IMR-90 (cell line): Measurements from ENCODE around the gene VSIR. TPM values are rescaled to one million over a fixed set of nuclear protein-coding genes. Genes with fewer than 3 reads are reported as not detected.

Source experiments
- ATAC-seq: fragments of 200-7000 bp; cut with Tn5 transposase; 2 replicates; pipeline ENCODE4 v1.9.1; 2020; ENCODE audit warnings: low read depth, mild to moderate bottlenecking, moderate library complexity
- BruUV-seq: library from RNA; stranded (reverse); fragments of 400-500 nt; replicated peaks from 2 replicates; lab custom pipeline; 2021; lab: Mats Ljungman, UMichigan
- CTCF ChIA-PET: fragments of 300-600 bp; formaldehyde crosslinking; extraction: SDS; loops from one replicate; lab custom pipeline; 2021; ENCODE audit warnings: antibody characterized with exemption; lab: Yijun Ruan, JAX
- POLR2A ChIA-PET: fragments of 300-600 bp; sonication (Branson Sonifier 250); formaldehyde crosslinking; loops from one replicate; lab custom pipeline; 2022; ENCODE audit warnings: antibody characterized with exemption; ENCODE audit not compliant: unreplicated experiment; lab: Charles Lee
- DNase-seq: peaks from one replicate; pipeline ENCODE4 v3.0.0; 2013
- H2AFZ ChIP-seq: replicated peaks from 2 replicates; pipeline ENCODE3; 2013; ENCODE audit warnings: low read length, mild to moderate bottlenecking; ENCODE audit not compliant: poor library complexity
- H2AK5ac ChIP-seq: 2 replicates; pipeline ENCODE4 v1.6.1; 2013; ENCODE audit warnings: low read depth, low read length, inconsistent platforms
- H2AK9ac ChIP-seq: replicated peaks from 2 replicates; pipeline ENCODE3; 2013; ENCODE audit warnings: mild to moderate bottlenecking, low read depth, low read length, moderate library complexity; ENCODE audit not compliant: poor library complexity
- H2BK120ac ChIP-seq: 2 replicates; pipeline ENCODE4 v1.6.1; 2013; ENCODE audit warnings: low read depth, low read length, inconsistent platforms
- H2BK15ac ChIP-seq: 3 replicates; pipeline ENCODE4 v1.6.1; 2013; ENCODE audit warnings: low read depth, low read length, inconsistent platforms
- H2BK20ac ChIP-seq: 2 replicates; pipeline ENCODE4 v1.6.1; 2013; ENCODE audit warnings: low read depth, mild to moderate bottlenecking, inconsistent platforms, low read length, moderate library complexity
- H2BK5ac ChIP-seq: 2 replicates; pipeline ENCODE4 v1.6.1; 2013; ENCODE audit warnings: mild to moderate bottlenecking, low read depth, low read length, inconsistent platforms; ENCODE audit not compliant: poor library complexity, severe bottlenecking
- H3K14ac ChIP-seq: replicated peaks from 2 replicates; pipeline ENCODE4 v1.6.1; 2013; ENCODE audit warnings: low read depth, low read length, inconsistent platforms
- H3K18ac ChIP-seq: 2 replicates; pipeline ENCODE4 v1.6.1; 2013; ENCODE audit warnings: low read depth, low read length, control low read depth
- H3K23ac ChIP-seq: 2 replicates; pipeline ENCODE4 v1.6.1; 2013; ENCODE audit warnings: low read depth, low read length, inconsistent platforms
- H3K27ac ChIP-seq: 2 replicates; pipeline ENCODE4 v1.5.1; 2013; ENCODE audit warnings: mild to moderate bottlenecking, control low read depth, low read length; ENCODE audit not compliant: insufficient read depth
- H3K27me3 ChIP-seq: 2 replicates; pipeline ENCODE4 v1.6.1; 2013; ENCODE audit warnings: low read length; ENCODE audit not compliant: control insufficient read depth, insufficient read depth
- H3K36me3 ChIP-seq: 2 replicates; pipeline ENCODE4 v1.6.1; 2013; ENCODE audit warnings: low read length, mixed read lengths; ENCODE audit not compliant: control insufficient read depth, insufficient read depth
- H3K4ac ChIP-seq: 2 replicates; pipeline ENCODE4 v1.6.1; 2013; ENCODE audit warnings: low read depth, low read length, inconsistent platforms
- H3K4me1 ChIP-seq: 2 replicates; pipeline ENCODE4 v1.6.1; 2013; ENCODE audit warnings: low read length, mixed read lengths; ENCODE audit not compliant: control insufficient read depth, insufficient read depth
- H3K4me2 ChIP-seq: 2 replicates; pipeline ENCODE4 v1.6.1; 2013; ENCODE audit warnings: low read depth, mild to moderate bottlenecking, control low read depth, low read length, moderate library complexity
- H3K4me3 ChIP-seq: 2 replicates; pipeline ENCODE4 v1.5.1; 2013; ENCODE audit warnings: low read depth, mild to moderate bottlenecking, control low read depth, low read length, moderate library complexity; ENCODE audit not compliant: insufficient read depth
- H3K56ac ChIP-seq: 2 replicates; pipeline ENCODE4 v1.6.1; 2013; ENCODE audit warnings: low read length, inconsistent platforms; ENCODE audit not compliant: insufficient read depth; ENCODE audit errors: extremely low read depth
- H3K79me1 ChIP-seq, 2 experiments: 2 replicates each; pipeline ENCODE4 v1.6.1; 2013; ENCODE audit warnings: low read length in 2 of 2, inconsistent platforms in 1 of 2, low read depth in 1 of 2
- H3K9ac ChIP-seq: 2 replicates; pipeline ENCODE4 v1.6.1; 2013; ENCODE audit warnings: low read depth, low read length, control low read depth
- H3K9me1 ChIP-seq: 2 replicates; pipeline ENCODE4 v1.6.1; 2013; ENCODE audit warnings: low read length, inconsistent platforms; ENCODE audit not compliant: insufficient read depth
- H3K9me3 ChIP-seq: 2 replicates; pipeline ENCODE4 v1.6.1; 2013; ENCODE audit warnings: low read length; ENCODE audit not compliant: control insufficient read depth, insufficient read depth
- H4K20me1 ChIP-seq: 2 replicates; pipeline ENCODE4 v1.6.1; 2013; ENCODE audit warnings: low read length, inconsistent platforms; ENCODE audit not compliant: insufficient read depth
- H4K5ac ChIP-seq: 2 replicates; pipeline ENCODE4 v1.6.1; 2013; ENCODE audit warnings: mild to moderate bottlenecking, low read depth, low read length, control low read depth
- H4K8ac ChIP-seq, 2 experiments: 2 replicates each; pipeline ENCODE4 v1.6.1; 2013; ENCODE audit warnings: low read depth in 2 of 2, low read length in 2 of 2, control low read depth in 1 of 2, inconsistent platforms in 1 of 2
- H4K91ac ChIP-seq: 2 replicates; pipeline ENCODE4 v1.6.1; 2013; ENCODE audit warnings: low read depth, low read length, inconsistent platforms; ENCODE audit not compliant: insufficient read depth
- BHLHE40 ChIP-seq: fragments of 150-350 bp; IDR thresholded peaks from 2 replicates; pipeline ENCODE4 v1.6.1; 2016; ENCODE audit warnings: mild to moderate bottlenecking, low read depth, low read length
- CEBPB ChIP-seq: IDR thresholded peaks from 2 replicates; pipeline ENCODE4 v1.6.1; 2012; ENCODE audit warnings: low read depth, low read length, improper control_type of control experiment
- CTCF ChIP-seq: conservative IDR thresholded peaks from 2 replicates; pipeline ENCODE4 v1.5.1; 2012; ENCODE audit warnings: mild to moderate bottlenecking, low read depth, low read length, improper control_type of control experiment
- ELK1 ChIP-seq: fragments of 150-350 bp; IDR thresholded peaks from 2 replicates; pipeline ENCODE4 v1.6.1; 2016; ENCODE audit warnings: low read depth, mild to moderate bottlenecking, low read length, moderate library complexity, borderline replicate concordance
- FOS ChIP-seq: fragments of 150-350 bp; IDR thresholded peaks from 2 replicates; pipeline ENCODE4 v1.6.1; 2016; ENCODE audit warnings: low read depth, low read length
- MAFK ChIP-seq: IDR thresholded peaks from 2 replicates; pipeline ENCODE4 v1.6.1; 2012; ENCODE audit warnings: low read depth, low read length, improper control_type of control experiment
- MAZ ChIP-seq: IDR thresholded peaks from 2 replicates; pipeline ENCODE4 v1.6.1; 2012; ENCODE audit warnings: low read depth, mild to moderate bottlenecking, low read length, improper control_type of control experiment, moderate library complexity, borderline replicate concordance
- MXI1 ChIP-seq: IDR thresholded peaks from 2 replicates; pipeline ENCODE4 v1.6.1; 2012; ENCODE audit warnings: low read depth, mild to moderate bottlenecking, low read length, moderate library complexity, borderline replicate concordance
- NFE2L2 ChIP-seq: fragments of 150-350 bp; IDR thresholded peaks from 2 replicates; pipeline ENCODE4 v1.6.1; 2016; ENCODE audit warnings: low read depth, mild to moderate bottlenecking, low read length
- RAD21 ChIP-seq: IDR thresholded peaks from 2 replicates; pipeline ENCODE4 v1.6.1; 2012; ENCODE audit warnings: low read length, improper control_type of control experiment
- RCOR1 ChIP-seq: IDR thresholded peaks from 2 replicates; pipeline ENCODE4 v1.6.1; 2012; ENCODE audit warnings: mild to moderate bottlenecking, low read length, improper control_type of control experiment; ENCODE audit not compliant: insufficient replicate concordance
- RFX5 ChIP-seq: IDR thresholded peaks from 2 replicates; pipeline ENCODE4 v1.8.0; 2012; ENCODE audit warnings: low read depth, mild to moderate bottlenecking, low read length, moderate library complexity
- SMC3 ChIP-seq: fragments of 150-350 bp; IDR thresholded peaks from 2 replicates; pipeline ENCODE4 v1.6.1; 2016; ENCODE audit warnings: low read depth, mild to moderate bottlenecking, antibody characterized with exemption, low read length, moderate library complexity
- USF2 ChIP-seq: fragments of 150-350 bp; IDR thresholded peaks from 2 replicates; pipeline ENCODE4 v1.6.1; 2017; ENCODE audit warnings: mild to moderate bottlenecking, antibody characterized with exemption, low read length, low read depth
- WGBS, 2 experiments: methylation state at CpG; one replicate each; pipeline versions ENCODE4 v1.1.5 to v1.1.7; 2013; ENCODE audit warnings: missing lambda C conversion rate in 2 of 2; ENCODE audit not compliant: insufficient read length in 1 of 2; ENCODE audit errors: extremely low coverage in 2 of 2; 5-methylcytosine and 5-hydroxymethylcytosine counted together
- dilution Hi-C: fragments of 300-500 bp; cut with HindIII; formaldehyde crosslinking; loops from one replicate; pipeline ENCODE4 v1.14.3; 2018; ENCODE audit warnings: low sequenced_read_pairs; ENCODE audit not compliant: unreplicated experiment
- in situ Hi-C: fragments of 300-500 bp; cut with MboI; formaldehyde crosslinking; loops from 3 replicates; pipeline ENCODE4 v1.14.3; 2019; ENCODE audit warnings: low sequenced_read_pairs, inconsistent platforms, mixed read lengths
- intact Hi-C: fragments of 100-400 bp; cut with micrococcal nuclease; formaldehyde crosslinking; loops from 2 replicates; pipeline ENCODE4 v1.10.0; 2022
- polyA plus RNA-seq, 3 experiments: library from polyadenylated mRNA; depleted of rRNA; stranded (reverse); fragments of >200 nt; gene quantifications; 2 replicates each; pipeline ENCODE4 v1.2.3, GENCODE V29; 2012; ENCODE audit warnings: low replicate concordance in 1 of 3
- total RNA-seq: library from RNA; depleted of rRNA; stranded (reverse); fragments of >200 nt; gene quantifications from 2 replicates; pipeline ENCODE4 v1.2.3, GENCODE V29; 2012

Gene VSIR
- total and polyA plus RNA-seq, 2 of the 4 experiments (the other 2 are of a cell fraction): 5.0 to 23.8 TPM

- Histone ChIP-seq H2BK5ac (no peak overlapping the region), H3K36me3 (no peaks in the 10 kb centered on the region), H3K27ac (no peak overlapping the region), H3K9me1 (no peaks in the 10 kb centered on the region), H2BK120ac (no peak overlapping the region), H4K20me1 (no peaks in the 10 kb centered on the region), H2AFZ (no peak overlapping the region), H2AK5ac (no peak overlapping the region), H3K9me3 (no peaks in the 10 kb centered on the region), H2BK15ac (no peak overlapping the region), H4K8ac (no peak overlapping the region), H2AK9ac (no peak overlapping the region), H3K4ac (no peak overlapping the region), H3K18ac (no peak overlapping the region), H3K14ac (no peak overlapping the region), H3K23ac (no peak overlapping the region), H2BK20ac (no peak overlapping the region), H3K79me1 (no peaks in the 10 kb centered on the region), H3K4me3 (no peak overlapping the region), H3K4me2 (no peak overlapping the region), H4K5ac (no peak overlapping the region), H4K91ac (no peak overlapping the region), H3K56ac (no peak overlapping the region), H3K9ac (no peak overlapping the region), H3K27me3 (peaks cover 49% of the 10 kb centered on the region), H3K4me1 (no peaks in the 10 kb centered on the region)
- in situ Hi-C loops: no loop called here
- dilution Hi-C loops: no loop called here
- no TSS peak for BruUV-seq
- TF ChIP-seq RFX5: no peak
- no peak for TF ChIP-seq MXI1
- no peak for TF ChIP-seq USF2
- no peak for TF ChIP-seq CEBPB
- no peak for TF ChIP-seq CTCF
- no peak for TF ChIP-seq FOS
- no peak for TF ChIP-seq SMC3
- TF ChIP-seq BHLHE40: no peak
- no peak for TF ChIP-seq MAZ
- TF ChIP-seq RAD21: no peak
- no peak for TF ChIP-seq NFE2L2
- no peak for TF ChIP-seq ELK1
- no peak for TF ChIP-seq MAFK
- no peak for TF ChIP-seq RCOR1
- 80% methylated on average over 2 of the region's 7 CpGs; no CpG with 5 or more reads in 1 of the 2 experiments for WGBS, 2 experiments
- ATAC-seq: no peak
- DNase-seq: no peak
- CTCF ChIA-PET: interaction anchor here (0.8 to 1.8 kb wide), 3 partner anchors 10 to 384 kb away, joined by 3 to 5 read pairs (median 3); no protein-coding TSS in a partner anchor
- POLR2A ChIA-PET: no interaction called here
- intact Hi-C loops: loop anchor here (2.0 to 5.0 kb wide), 3 partner anchors 74 to 383 kb away; partner anchors contain the start of gene VSIR
These were observed 75.2 kb downstream of the VSIR start for GRCh38 chr10:71697938-71698709.
